Right cardiac atrium (tissue), 5 donors: ENCODE results near the gene FMO4. TPM values are rescaled to one million over a fixed set of nuclear protein-coding genes. Genes with fewer than 3 reads are reported as not detected.
"Not testable (repeated sequence)": the region's sequence is repeated elsewhere in the genome, so short reads cannot be mapped to it uniquely, and the experiment has no call there.

Experiments
- ATAC-seq, 2 donors: fragments of 200-7000 bp; cut with Tn5 transposase; one replicate each; pipeline versions ENCODE4 v1.8.0 to v1.9.1; 2020; ENCODE audit warnings: moderate library complexity in 2 of 2, mild to moderate bottlenecking in 1 of 2
- DNase-seq, 3 donors: peaks; one replicate each; pipeline ENCODE4 v3.0.0-alpha.2; 2020
- H3K27ac ChIP-seq: one replicate; pipeline ENCODE4 v1.5.1; 2013; ENCODE audit warnings: mild to moderate bottlenecking, low read length, control low read depth, moderate library complexity
- H3K27me3 ChIP-seq: one replicate; pipeline ENCODE4 v1.6.1; 2013; ENCODE audit not compliant: control insufficient read depth, insufficient read depth
- H3K4me1 ChIP-seq: one replicate; pipeline ENCODE4 v1.6.1; 2013; ENCODE audit warnings: low read length; ENCODE audit not compliant: control insufficient read depth, insufficient read depth
- H3K4me3 ChIP-seq: one replicate; pipeline ENCODE4 v1.5.1; 2013; ENCODE audit warnings: low read length, control low read depth
- H3K9me3 ChIP-seq: one replicate; pipeline ENCODE4 v1.6.1; 2013; ENCODE audit warnings: low read length; ENCODE audit not compliant: control insufficient read depth
- WGBS: extraction: QIAGEN DNeasy Blood & Tissue Kit; methylation state at CpG from one replicate; pipeline ENCODE4 v1.1.7; 2013; 5-methylcytosine and 5-hydroxymethylcytosine counted together
- intact Hi-C, 4 donors: fragments of 100-400 bp; cut with DNase I; formaldehyde crosslinking; loops; one replicate each; pipeline versions ENCODE4 v1.11.0 to v1.14.0; 2022 to 2023
- polyA plus RNA-seq: library from polyadenylated mRNA; stranded (reverse); fragments of 200-250 nt; gene quantifications from one replicate; pipeline ENCODE4 v1.2.3, GENCODE V29; 2013
- total RNA-seq, 4 donors: library from RNA; stranded (reverse); fragmentation: NEBNext Ultra II Directional; extraction: Animal tissue kit (Norgen Biotek cat#: 25700); gene quantifications; one replicate each; pipeline ENCODE4 v1.2.1, GENCODE V29; 2021
- donor health status: healthy with polysubstance abuse.
- donor health status: DM: no; HTN: yes; CAD: no.
- donor health status: DM: no; HTN: no; CAD: no.
- donor health status: DM: no; HTN: yes; CAD: no; lungs with severe emphysema.
- donor health status: DM: yes; HTN: yes; CAD: no.

The FMO4 gene
- total and polyA plus RNA-seq, 5 donors, result 2.8 to 6.3 (median 4.6) TPM

DNA sequence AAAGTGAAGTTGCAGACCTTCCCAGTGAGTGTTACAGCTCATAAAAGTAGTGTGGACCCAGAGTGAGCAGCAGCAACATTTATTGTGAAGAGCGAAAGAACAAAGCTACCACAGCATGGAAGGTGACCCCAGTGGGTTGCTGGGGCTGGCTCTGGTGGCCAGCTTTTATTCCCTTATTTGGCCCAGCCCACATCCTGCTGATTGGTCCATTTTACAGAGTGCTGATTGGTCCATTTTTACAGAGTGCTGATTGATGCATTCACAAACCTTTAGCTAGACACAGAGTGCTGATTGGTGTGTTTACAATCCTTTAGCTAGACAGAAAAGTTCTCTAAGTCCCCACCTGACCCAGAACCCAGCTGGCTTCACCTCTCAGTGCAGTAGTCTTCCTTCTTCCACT lies 76.8 kb downstream of the FMO4 start:
- H3K27ac ChIP-seq, result not testable (repeated sequence)
- WGBS, result 100% methylated on average over 1 of the region's 1 CpG

More for the DNA sequence above, 76.8 kb downstream of the FMO4 start:
- H3K27me3 ChIP-seq, ATAC-seq, DNase-seq, intact Hi-C loops, H3K4me1 ChIP-seq, H3K4me3 ChIP-seq, H3K9me3 ChIP-seq: not testable (repeated sequence)

Other genes with a start within 250 kb of the FMO4 start
- 1 to 10 TPM in 3 of 4 donors, under 1 TPM in 1; 0.62 to 1.6 (median 1.3) TPM for gene FMO3, start 223.3 kb upstream of the FMO4 start, total RNA-seq
- 2.0 TPM for gene FMO3, start 223.3 kb upstream of the FMO4 start, polyA plus RNA-seq
- 10 to 100 TPM; 26.2 to 87.7 (median 66.4) TPM for gene FMO2, start 128.9 kb upstream of the FMO4 start, total RNA-seq
- gene FMO2, start 128.9 kb upstream of the FMO4 start, polyA plus RNA-seq, result 41.0 TPM
- under 1 TPM in 3 of 4 donors, not detected in 1; 0.21 to 0.60 (median 0.25) TPM for gene FMO1, start 65.7 kb upstream of the FMO4 start, total RNA-seq
- gene FMO1, start 65.7 kb upstream of the FMO4 start, polyA plus RNA-seq, result 0.61 TPM
- gene PRRC2C, start 171.3 kb downstream of the FMO4 start, total RNA-seq, result 10 to 100 TPM; 51.2 to 80.0 (median 65.7) TPM
- 20.2 TPM for gene PRRC2C, start 171.3 kb downstream of the FMO4 start, polyA plus RNA-seq